Measurements from ENCODE around the gene STON2.

- TF ChIP-seq CTCF (conservative IDR thresholded peaks at IDR 0.05): no peak
- TF ChIP-seq EZH2 (IDR thresholded peaks at IDR 0.05; ENCODE audit: low read depth): no peak
Measured at GRCh38 chr14:81312289-81312876, 87.7 kb downstream of the STON2 start.
